GM23338 (cell line): ENCODE data around the gene WDR77. TPM values are rescaled to one million over a fixed set of nuclear protein-coding genes. Genes with fewer than 3 reads are reported as not detected.

Source experiments
- ATAC-seq: fragments of 200-7000 bp; cut with Tn5 transposase; 3 replicates; pipeline ENCODE4 v1.9.1; 2020
- DNase-seq: peaks from one replicate; pipeline ENCODE4 v3.0.0-alpha.2; 2015; ENCODE audit warnings: low spot score
- H2AFZ ChIP-seq: fragments of 200-600 bp; sonication (generic); 2 replicates; pipeline ENCODE4 v1.8.0; 2016; ENCODE audit warnings: antibody characterized with exemption, mild to moderate bottlenecking, moderate library complexity
- H3F3A ChIP-seq: fragments of 200-600 bp; sonication (generic); replicated peaks from 2 replicates; pipeline ENCODE4 v1.8.0; 2017; ENCODE audit warnings: antibody characterized with exemption, mixed run types, low read depth
- H3K27ac ChIP-seq: fragments of 200-600 bp; sonication (generic); 2 replicates; pipeline ENCODE4 v1.6.1; 2016; ENCODE audit warnings: low read depth
- H3K27me3 ChIP-seq: fragments of 200-600 bp; sonication (generic); 2 replicates; pipeline ENCODE4 v1.8.0; 2016; ENCODE audit warnings: mild to moderate bottlenecking, mixed run types, moderate library complexity; ENCODE audit not compliant: insufficient read depth
- H3K36me3 ChIP-seq: fragments of 200-600 bp; sonication (generic); 2 replicates; pipeline ENCODE4 v1.8.0; 2016; ENCODE audit warnings: mild to moderate bottlenecking; ENCODE audit not compliant: insufficient read depth
- H3K4me1 ChIP-seq: fragments of 200-600 bp; sonication (generic); 2 replicates; pipeline ENCODE4 v1.8.0; 2016; ENCODE audit warnings: mild to moderate bottlenecking, moderate library complexity; ENCODE audit not compliant: insufficient read depth
- H3K4me2 ChIP-seq: fragments of 200-600 bp; sonication (generic); 2 replicates; pipeline ENCODE4 v1.7.1; 2017; ENCODE audit warnings: mixed run types
- H3K4me3 ChIP-seq: fragments of 200-600 bp; sonication (generic); 2 replicates; pipeline ENCODE4 v1.6.1; 2016; ENCODE audit warnings: mixed run types
- H3K79me2 ChIP-seq: fragments of 200-600 bp; sonication (generic); replicated peaks from 2 replicates; pipeline ENCODE4 v1.8.0; 2017; ENCODE audit warnings: mild to moderate bottlenecking; ENCODE audit not compliant: insufficient read depth
- H3K9me2 ChIP-seq: fragments of 200-600 bp; sonication (generic); 2 replicates; pipeline ENCODE4 v1.8.0; 2017; ENCODE audit not compliant: insufficient read depth
- H4K20me1 ChIP-seq: fragments of 200-600 bp; sonication (generic); replicated peaks from 2 replicates; pipeline ENCODE4 v1.8.0; 2017; ENCODE audit warnings: mild to moderate bottlenecking; ENCODE audit not compliant: insufficient read depth
- H3K27ac Mint-ChIP-seq: 2 replicates; pipeline ENCODE4 v1.8.0; 2020; ENCODE audit warnings: inconsistent platforms, mild to moderate bottlenecking, moderate library complexity, mixed read lengths
- H3K27me3 Mint-ChIP-seq: 3 replicates; pipeline ENCODE4 v1.8.0; 2022; ENCODE audit warnings: low read depth, mild to moderate bottlenecking, moderate library complexity, mixed read lengths, inconsistent platforms; ENCODE audit not compliant: insufficient read depth, poor library complexity
- H3K36me3 Mint-ChIP-seq: 3 replicates; pipeline ENCODE4 v1.8.0; 2021; ENCODE audit warnings: low read depth, mild to moderate bottlenecking, inconsistent platforms, moderate library complexity, mixed read lengths
- H3K4me1 Mint-ChIP-seq: 3 replicates; pipeline ENCODE4 v1.8.0; 2020; ENCODE audit warnings: mild to moderate bottlenecking, inconsistent platforms, mixed read lengths
- H3K4me3 Mint-ChIP-seq: 3 replicates; pipeline ENCODE4 v1.8.0; 2021; ENCODE audit warnings: moderate library complexity, mild to moderate bottlenecking, inconsistent platforms, mixed read lengths
- H3K9me3 Mint-ChIP-seq: 3 replicates; pipeline ENCODE4 v1.8.0; 2020; ENCODE audit warnings: moderate library complexity, mild to moderate bottlenecking, inconsistent platforms, mixed read lengths
- CREB1 ChIP-seq: fragments of 250-450 bp; sonication (Bioruptor Pico); IDR thresholded peaks from 2 replicates; pipeline ENCODE4 v1.5.0; 2020; ENCODE audit warnings: low read depth, mild to moderate bottlenecking, moderate library complexity
- ETS1 ChIP-seq: IDR thresholded peaks from 2 replicates; pipeline ENCODE4 v1.6.1; 2016; ENCODE audit warnings: antibody characterized with exemption
- EZH2 ChIP-seq: fragments of 200-600 bp; sonication (generic); IDR thresholded peaks from one replicate; pipeline ENCODE4 v1.8.0; 2017; ENCODE audit warnings: antibody characterized with exemption, mild to moderate bottlenecking, low read depth; ENCODE audit not compliant: unreplicated experiment
- EZH2phosphoT487 ChIP-seq: fragments of 200-600 bp; sonication (generic); IDR thresholded peaks from one replicate; pipeline ENCODE4 v1.8.1; 2018; ENCODE audit warnings: antibody characterized with exemption; ENCODE audit not compliant: unreplicated experiment
- JUNB ChIP-seq: IDR thresholded peaks from one replicate; pipeline ENCODE4 v1.6.1; 2016; ENCODE audit warnings: antibody characterized with exemption; ENCODE audit not compliant: unreplicated experiment
- NANOG ChIP-seq: IDR thresholded peaks from 2 replicates; pipeline ENCODE4 v1.6.1; 2016; ENCODE audit warnings: antibody characterized with exemption, borderline replicate concordance
- POLR2AphosphoS5 ChIP-seq: IDR thresholded peaks from 2 replicates; pipeline ENCODE4 v1.6.1; 2016; ENCODE audit warnings: antibody characterized with exemption, low read depth
- REST ChIP-seq: IDR thresholded peaks from one replicate; pipeline ENCODE4 v1.6.1; 2018; ENCODE audit warnings: antibody characterized with exemption; ENCODE audit not compliant: unreplicated experiment
- STAT1 ChIP-seq: IDR thresholded peaks from one replicate; pipeline ENCODE4 v1.6.1; 2016; ENCODE audit warnings: antibody characterized with exemption; ENCODE audit not compliant: unreplicated experiment
- ZNF331 ChIP-seq: fragments of 250-450 bp; sonication (Bioruptor Pico); IDR thresholded peaks from 2 replicates; pipeline ENCODE4 v1.5.0; 2020; ENCODE audit warnings: low read depth, mild to moderate bottlenecking, moderate library complexity
- ZNF462 ChIP-seq: fragments of 250-450 bp; sonication (Bioruptor Pico); IDR thresholded peaks from 2 replicates; pipeline ENCODE4 v1.5.0; 2020; ENCODE audit warnings: mild to moderate bottlenecking, moderate library complexity
- polyA plus RNA-seq: library from polyadenylated mRNA; unstranded; fragments of >200 nt; fragmentation: Nextera tagmentation; extraction: Ambion mirVana; gene quantifications from 2 replicates; pipeline ENCODE4 v1.2.1, GENCODE V29; 2016
- total RNA-seq: library from RNA; depleted of rRNA; stranded (reverse); fragments of >200 nt; shearing (Covaris generic); gene quantifications from 2 replicates; pipeline ENCODE4 v1.2.3, GENCODE V29; 2014

Gene WDR77
- total and polyA plus RNA-seq, 2 experiments from 2014 or later = 85.9 to 111 TPM

- no peaks in the 10 kb centered on the region for H3K79me2 ChIP-seq
- TF ChIP-seq NANOG = no peak
- TF ChIP-seq POLR2AphosphoS5 = no peak
- no peak for TF ChIP-seq STAT1
- TF ChIP-seq EZH2 = no peak
- no peak for TF ChIP-seq EZH2phosphoT487
- no peak for TF ChIP-seq ZNF462 (CRISPR knock-in tag)
- TF ChIP-seq JUNB = no peak
- TF ChIP-seq REST = no peak
- TF ChIP-seq ZNF331 (CRISPR knock-in tag) = no peak
- TF ChIP-seq ETS1 = no peak
- TF ChIP-seq CREB1 (CRISPR knock-in tag) = no peak
- H3K9me2 ChIP-seq = no peaks in the 10 kb centered on the region
- no peaks in the 10 kb centered on the region for H3K36me3 ChIP-seq
- no peak overlapping the region for H3K4me3 ChIP-seq
- no peaks in the 10 kb centered on the region for H3K36me3 Mint-ChIP-seq
- H3F3A ChIP-seq = no peaks in the 10 kb centered on the region
- H3K27ac Mint-ChIP-seq = no peak overlapping the region
- no peaks in the 10 kb centered on the region for H3K27me3 Mint-ChIP-seq
- no peak overlapping the region for H3K4me2 ChIP-seq
- H4K20me1 ChIP-seq = no peaks in the 10 kb centered on the region
- no peaks in the 10 kb centered on the region for H3K27me3 ChIP-seq
- H3K4me3 Mint-ChIP-seq = no peak overlapping the region
- peaks cover 2% of the 10 kb centered on the region; the same call in 1 of the 3 replicates for H3K4me1 Mint-ChIP-seq
- ATAC-seq = no peak
- no peak overlapping the region for H2AFZ ChIP-seq
- no peak overlapping the region for H3K27ac ChIP-seq
- no peaks in the 10 kb centered on the region for H3K4me1 ChIP-seq
- DNase-seq = no peak
- H3K9me3 Mint-ChIP-seq = no peaks in the 10 kb centered on the region
These were observed 27.8 kb upstream of the WDR77 start for GRCh38 chr1:111476761-111477309.
